K562 (cell line): ENCODE measurements around the gene DENND2A. TPM values are rescaled to one million over a fixed set of nuclear protein-coding genes. Genes with fewer than 3 reads are reported as not detected.

ENCODE experiments used
- CHD1 ChIP-seq: fragments of 200-600 bp; sonication (generic); IDR thresholded peaks from one replicate; pipeline ENCODE4 v1.6.1; 2012; ENCODE audit warnings: mild to moderate bottlenecking, moderate library complexity, low read length, inconsistent platforms
- HDAC3 ChIP-seq: fragments of 450-650 bp; IDR thresholded peaks from 2 replicates; pipeline ENCODE4 v1.6.1; 2018; ENCODE audit warnings: borderline replicate concordance, mild to moderate bottlenecking, moderate library complexity; ENCODE audit not compliant: partially characterized antibody
- HMG20B ChIP-seq: fragments of 250-450 bp; sonication (Bioruptor Pico); IDR thresholded peaks from 2 replicates; pipeline ENCODE4 v1.5.0; 2021; ENCODE audit warnings: mild to moderate bottlenecking
- KLF10 ChIP-seq: fragments of 250-450 bp; sonication (Bioruptor Pico); IDR thresholded peaks from 2 replicates; pipeline ENCODE4 v1.6.1; 2021; ENCODE audit warnings: matching md5 sums
- NFRKB ChIP-seq: fragments of 450-650 bp; IDR thresholded peaks from 2 replicates; pipeline ENCODE4 v1.6.1; 2016; ENCODE audit warnings: low read depth
- PURB ChIP-seq: sonication (generic); formaldehyde crosslinking; IDR thresholded peaks from 2 replicates; pipeline ENCODE4 v1.9.0; 2021; ENCODE audit warnings: low read depth, mild to moderate bottlenecking, missing genetic modification reagents
- SMAD2 ChIP-seq: fragments of 150-350 bp; IDR thresholded peaks from 2 replicates; pipeline ENCODE4 v1.6.1; 2014; ENCODE audit warnings: low read depth, mild to moderate bottlenecking, low read length
- SP1 ChIP-seq: sonication (generic); formaldehyde crosslinking; IDR thresholded peaks from 2 replicates; pipeline ENCODE4 v1.8.1; 2022; ENCODE audit warnings: mild to moderate bottlenecking, missing genetic modification reagents
- TOE1 ChIP-seq, 2 experiments: fragments of 450-650 bp in 1 of 2; sonication (generic) in 1 of 2; formaldehyde crosslinking in 1 of 2; IDR thresholded peaks; 2 replicates each; pipeline versions ENCODE4 v1.7.1 to v1.8.0; 2016 to 2022; ENCODE audit warnings: borderline replicate concordance in 2 of 2, mild to moderate bottlenecking in 2 of 2, antibody characterized with exemption in 1 of 2, inconsistent platforms in 1 of 2, low read depth in 1 of 2, missing genetic modification reagents in 1 of 2, moderate library complexity in 1 of 2
- ZFP36 ChIP-seq: fragments of 150-350 bp; IDR thresholded peaks from 2 replicates; pipeline ENCODE4 v1.6.1; 2018; ENCODE audit warnings: low read length, low read depth; ENCODE audit not compliant: partially characterized antibody
- ZNF124 ChIP-seq: sonication (generic); formaldehyde crosslinking; IDR thresholded peaks from 2 replicates; pipeline ENCODE4 v1.8.1; 2022; ENCODE audit warnings: missing genetic modification reagents
- ZNF282 ChIP-seq: sonication (generic); formaldehyde crosslinking; IDR thresholded peaks from 2 replicates; pipeline ENCODE4 v1.8.1; 2023; ENCODE audit warnings: missing genetic modification reagents
- polyA plus RNA-seq, 8 experiments: library from polyadenylated mRNA; depleted of rRNA in 4 of 8; stranded (reverse) in 5 of 8; unstranded in 3 of 8; fragments of >200 nt; fragmentation: Nextera tagmentation in 2 of 8; fragmentation: Illumina TruSeq in 1 of 8; extraction: Ambion mirVana in 2 of 8; extraction: Trizol in 1 of 8; gene quantifications; 2 replicates each; pipeline versions ENCODE4 v1.2.1 to v1.2.3, GENCODE V29; 2011 to 2014; ENCODE audit warnings: inconsistent platforms in 1 of 8, missing spikeins in 1 of 8
- total RNA-seq, 7 experiments: library from RNA; depleted of rRNA in 6 of 7; stranded (reverse); fragments of >200 nt in 6 of 7; fragmentation: Illumina TruSeq in 2 of 7; extraction: Trizol in 2 of 7; gene quantifications; 2 replicates each; pipeline versions ENCODE4 v1.2.1 to v1.2.3, GENCODE V29; 2011 to 2021; ENCODE audit warnings: low replicate concordance in 1 of 7
- TF ChIP-seq, protein P1 (sequence below): fragments of 250-450 bp; sonication (Bioruptor Pico); IDR thresholded peaks from 2 replicates; pipeline ENCODE4 v1.4.0; 2020; ENCODE audit warnings: mild to moderate bottlenecking, moderate library complexity, borderline replicate concordance
- TF ChIP-seq, protein P2 (sequence below): fragments of 250-450 bp; sonication (Bioruptor Pico); IDR thresholded peaks from 2 replicates; pipeline ENCODE4 v1.8.0; 2022; ENCODE audit warnings: inconsistent platforms
- TF ChIP-seq, protein P3 (sequence below), 2 experiments: fragments of 200-800 bp in 1 of 2; sonication (Bioruptor generic) in 1 of 2; sonication (generic) in 1 of 2; formaldehyde crosslinking in 1 of 2; IDR thresholded peaks in 1 of 2; conservative IDR thresholded peaks in 1 of 2; 2 replicates each; pipeline versions ENCODE4 v1.5.0 to v1.6.1; 2016 to 2020; ENCODE audit warnings: missing compliant biosample characterization in 1 of 2, missing genetic modification characterization in 1 of 2, missing genetic modification reagents in 1 of 2
- TF ChIP-seq, protein P4 (sequence below): sonication (generic); formaldehyde crosslinking; IDR thresholded peaks from 2 replicates; pipeline ENCODE4 v1.8.0; 2022; ENCODE audit warnings: missing genetic modification reagents, mild to moderate bottlenecking, borderline replicate concordance

Gene DENND2A
- total and polyA plus RNA-seq, 9 of the 15 experiments (the other 6 are each of a cell fraction or from before 2014, with no cell fraction given): not detected

GRCh38 chr7:140479062-140479738 lies 161.4 kb downstream of the DENND2A start, which contains the start of gene MKRN1 (continued):
- TF ChIP-seq, protein P1, sequence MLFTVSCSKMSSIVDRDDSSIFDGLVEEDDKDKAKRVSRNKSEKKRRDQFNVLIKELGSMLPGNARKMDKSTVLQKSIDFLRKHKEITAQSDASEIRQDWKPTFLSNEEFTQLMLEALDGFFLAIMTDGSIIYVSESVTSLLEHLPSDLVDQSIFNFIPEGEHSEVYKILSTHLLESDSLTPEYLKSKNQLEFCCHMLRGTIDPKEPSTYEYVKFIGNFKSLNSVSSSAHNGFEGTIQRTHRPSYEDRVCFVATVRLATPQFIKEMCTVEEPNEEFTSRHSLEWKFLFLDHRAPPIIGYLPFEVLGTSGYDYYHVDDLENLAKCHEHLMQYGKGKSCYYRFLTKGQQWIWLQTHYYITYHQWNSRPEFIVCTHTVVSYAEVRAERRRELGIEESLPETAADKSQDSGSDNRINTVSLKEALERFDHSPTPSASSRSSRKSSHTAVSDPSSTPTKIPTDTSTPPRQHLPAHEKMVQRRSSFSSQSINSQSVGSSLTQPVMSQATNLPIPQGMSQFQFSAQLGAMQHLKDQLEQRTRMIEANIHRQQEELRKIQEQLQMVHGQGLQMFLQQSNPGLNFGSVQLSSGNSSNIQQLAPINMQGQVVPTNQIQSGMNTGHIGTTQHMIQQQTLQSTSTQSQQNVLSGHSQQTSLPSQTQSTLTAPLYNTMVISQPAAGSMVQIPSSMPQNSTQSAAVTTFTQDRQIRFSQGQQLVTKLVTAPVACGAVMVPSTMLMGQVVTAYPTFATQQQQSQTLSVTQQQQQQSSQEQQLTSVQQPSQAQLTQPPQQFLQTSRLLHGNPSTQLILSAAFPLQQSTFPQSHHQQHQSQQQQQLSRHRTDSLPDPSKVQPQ (CRISPR knock-in tag): no peak
- TF ChIP-seq HMG20B (CRISPR knock-in tag) (no peak), CHD1 (no peak), ZNF124 (CRISPR knock-in tag) (no peak), TOE1 (IDR thresholded peaks at IDR 0.05; ENCODE audit: borderline replicate concordance) (peak; percentile 34; the same call in 1 of the 2 replicates), TOE1 (CRISPR knock-in tag; IDR thresholded peaks at IDR 0.05; ENCODE audit: borderline replicate concordance, low read depth) (no peak), KLF10 (CRISPR knock-in tag) (no peak), PURB (CRISPR knock-in tag) (no peak), HDAC3 (no peak), ZNF282 (CRISPR knock-in tag) (peak; percentile 22; the same call in 1 of the 2 replicates), ZFP36 (peak; percentile 6), NFRKB (peak; percentile 82), SP1 (peak; percentile 99), SMAD2 (no peak)
- TF ChIP-seq, protein P2, sequence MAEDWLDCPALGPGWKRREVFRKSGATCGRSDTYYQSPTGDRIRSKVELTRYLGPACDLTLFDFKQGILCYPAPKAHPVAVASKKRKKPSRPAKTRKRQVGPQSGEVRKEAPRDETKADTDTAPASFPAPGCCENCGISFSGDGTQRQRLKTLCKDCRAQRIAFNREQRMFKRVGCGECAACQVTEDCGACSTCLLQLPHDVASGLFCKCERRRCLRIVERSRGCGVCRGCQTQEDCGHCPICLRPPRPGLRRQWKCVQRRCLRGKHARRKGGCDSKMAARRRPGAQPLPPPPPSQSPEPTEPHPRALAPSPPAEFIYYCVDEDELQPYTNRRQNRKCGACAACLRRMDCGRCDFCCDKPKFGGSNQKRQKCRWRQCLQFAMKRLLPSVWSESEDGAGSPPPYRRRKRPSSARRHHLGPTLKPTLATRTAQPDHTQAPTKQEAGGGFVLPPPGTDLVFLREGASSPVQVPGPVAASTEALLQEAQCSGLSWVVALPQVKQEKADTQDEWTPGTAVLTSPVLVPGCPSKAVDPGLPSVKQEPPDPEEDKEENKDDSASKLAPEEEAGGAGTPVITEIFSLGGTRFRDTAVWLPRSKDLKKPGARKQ: no peak
- TF ChIP-seq, protein P3, sequence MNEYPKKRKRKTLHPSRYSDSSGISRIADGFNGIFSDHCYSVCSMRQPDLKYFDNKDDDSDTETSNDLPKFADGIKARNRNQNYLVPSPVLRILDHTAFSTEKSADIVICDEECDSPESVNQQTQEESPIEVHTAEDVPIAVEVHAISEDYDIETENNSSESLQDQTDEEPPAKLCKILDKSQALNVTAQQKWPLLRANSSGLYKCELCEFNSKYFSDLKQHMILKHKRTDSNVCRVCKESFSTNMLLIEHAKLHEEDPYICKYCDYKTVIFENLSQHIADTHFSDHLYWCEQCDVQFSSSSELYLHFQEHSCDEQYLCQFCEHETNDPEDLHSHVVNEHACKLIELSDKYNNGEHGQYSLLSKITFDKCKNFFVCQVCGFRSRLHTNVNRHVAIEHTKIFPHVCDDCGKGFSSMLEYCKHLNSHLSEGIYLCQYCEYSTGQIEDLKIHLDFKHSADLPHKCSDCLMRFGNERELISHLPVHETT (CRISPR knock-in tag; conservative IDR thresholded peaks at IDR 0.05 in 1 of 2, IDR thresholded peaks at IDR 0.05 in 1 of 2): peak in 1 of 2 experiments; percentile 91; a peak in 2 of 4 replicates
- TF ChIP-seq, protein P4, sequence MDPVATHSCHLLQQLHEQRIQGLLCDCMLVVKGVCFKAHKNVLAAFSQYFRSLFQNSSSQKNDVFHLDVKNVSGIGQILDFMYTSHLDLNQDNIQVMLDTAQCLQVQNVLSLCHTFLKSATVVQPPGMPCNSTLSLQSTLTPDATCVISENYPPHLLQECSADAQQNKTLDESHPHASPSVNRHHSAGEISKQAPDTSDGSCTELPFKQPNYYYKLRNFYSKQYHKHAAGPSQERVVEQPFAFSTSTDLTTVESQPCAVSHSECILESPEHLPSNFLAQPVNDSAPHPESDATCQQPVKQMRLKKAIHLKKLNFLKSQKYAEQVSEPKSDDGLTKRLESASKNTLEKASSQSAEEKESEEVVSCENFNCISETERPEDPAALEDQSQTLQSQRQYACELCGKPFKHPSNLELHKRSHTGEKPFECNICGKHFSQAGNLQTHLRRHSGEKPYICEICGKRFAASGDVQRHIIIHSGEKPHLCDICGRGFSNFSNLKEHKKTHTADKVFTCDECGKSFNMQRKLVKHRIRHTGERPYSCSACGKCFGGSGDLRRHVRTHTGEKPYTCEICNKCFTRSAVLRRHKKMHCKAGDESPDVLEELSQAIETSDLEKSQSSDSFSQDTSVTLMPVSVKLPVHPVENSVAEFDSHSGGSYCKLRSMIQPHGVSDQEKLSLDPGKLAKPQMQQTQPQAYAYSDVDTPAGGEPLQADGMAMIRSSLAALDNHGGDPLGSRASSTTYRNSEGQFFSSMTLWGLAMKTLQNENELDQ: no peak
